Non-pigmented ciliary epithelial cell (primary cell): ENCODE measurements around the gene TANK.
"Not testable (repeated sequence)": the region's sequence is repeated elsewhere in the genome, so short reads cannot be mapped to it uniquely, and the experiment has no call there.

Experiments
- DNase-seq: peaks from one replicate; pipeline ENCODE4 v3.0.0-alpha.2; 2010; ENCODE audit warnings: low read depth

Gene TANK, protein sequence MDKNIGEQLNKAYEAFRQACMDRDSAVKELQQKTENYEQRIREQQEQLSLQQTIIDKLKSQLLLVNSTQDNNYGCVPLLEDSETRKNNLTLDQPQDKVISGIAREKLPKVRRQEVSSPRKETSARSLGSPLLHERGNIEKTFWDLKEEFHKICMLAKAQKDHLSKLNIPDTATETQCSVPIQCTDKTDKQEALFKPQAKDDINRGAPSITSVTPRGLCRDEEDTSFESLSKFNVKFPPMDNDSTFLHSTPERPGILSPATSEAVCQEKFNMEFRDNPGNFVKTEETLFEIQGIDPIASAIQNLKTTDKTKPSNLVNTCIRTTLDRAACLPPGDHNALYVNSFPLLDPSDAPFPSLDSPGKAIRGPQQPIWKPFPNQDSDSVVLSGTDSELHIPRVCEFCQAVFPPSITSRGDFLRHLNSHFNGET

DNA sequence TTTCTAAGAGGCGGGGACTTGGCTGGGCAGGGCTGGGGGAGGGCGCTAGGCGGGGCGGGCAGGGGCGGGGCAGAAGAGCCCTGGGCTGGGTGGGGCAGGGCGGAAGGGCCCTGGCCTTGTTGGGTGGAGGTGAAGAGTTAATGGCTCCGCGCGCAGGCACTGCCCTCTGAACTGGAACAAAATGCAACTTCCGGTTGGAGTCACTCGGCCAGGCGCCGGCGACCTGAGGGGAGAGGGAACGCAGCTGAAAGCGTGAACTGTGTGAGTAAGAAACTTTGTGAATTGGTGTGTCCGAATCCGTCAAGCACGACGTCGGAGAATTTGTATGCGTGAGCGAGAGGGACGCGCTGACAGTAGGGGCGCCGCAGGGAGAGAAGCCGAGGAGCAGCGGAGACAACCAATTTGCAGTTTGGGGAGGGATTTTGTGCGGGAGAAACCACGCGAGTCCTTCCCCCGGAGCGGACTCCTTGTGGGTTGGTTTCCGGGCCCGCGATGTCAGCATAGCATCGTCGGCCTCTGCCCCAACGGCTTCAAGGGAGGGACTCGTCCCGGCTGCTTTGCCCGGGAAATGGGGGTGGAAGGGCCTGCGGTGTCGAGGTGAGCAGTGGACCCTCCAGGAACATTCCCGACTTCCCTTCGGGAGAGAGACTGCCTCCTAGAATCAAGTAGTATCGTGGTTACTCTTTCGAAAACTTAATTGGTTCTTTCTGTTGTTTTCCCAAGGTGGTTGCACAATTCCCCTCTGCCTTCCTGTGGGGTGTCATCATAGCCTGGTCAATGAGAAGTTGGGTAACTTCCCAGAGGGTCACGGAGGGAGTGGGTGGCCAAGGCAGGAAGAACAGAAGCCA is at the start of gene TANK:
Gene TANK, plus strand, starts transcription at position 203 of the 848 bp plus-strand sequence. CDS start 19,235 bp downstream, outside the sequence.
- peak; percentile 94 for DNase-seq

DNA sequence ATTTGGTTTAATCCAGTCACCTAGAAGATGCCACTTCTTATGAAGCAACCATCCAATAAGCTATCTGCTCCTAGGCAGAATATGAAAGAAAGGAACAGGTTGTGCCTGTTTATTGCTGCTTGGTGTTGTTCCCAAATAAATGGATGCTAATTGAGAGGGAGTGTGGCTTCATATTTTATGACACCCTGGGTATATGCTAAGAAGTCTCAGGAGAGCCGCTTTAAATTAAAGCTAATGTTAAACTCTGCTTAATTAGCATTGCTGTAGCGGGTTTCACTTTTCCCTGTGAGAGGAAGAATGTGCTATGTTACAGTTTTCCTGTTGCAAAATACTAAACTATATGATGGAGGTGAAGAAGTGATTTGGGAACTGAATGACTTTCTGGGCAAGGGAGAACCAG is 48.7 kb upstream of the TANK start:
- no peak for DNase-seq

DNA sequence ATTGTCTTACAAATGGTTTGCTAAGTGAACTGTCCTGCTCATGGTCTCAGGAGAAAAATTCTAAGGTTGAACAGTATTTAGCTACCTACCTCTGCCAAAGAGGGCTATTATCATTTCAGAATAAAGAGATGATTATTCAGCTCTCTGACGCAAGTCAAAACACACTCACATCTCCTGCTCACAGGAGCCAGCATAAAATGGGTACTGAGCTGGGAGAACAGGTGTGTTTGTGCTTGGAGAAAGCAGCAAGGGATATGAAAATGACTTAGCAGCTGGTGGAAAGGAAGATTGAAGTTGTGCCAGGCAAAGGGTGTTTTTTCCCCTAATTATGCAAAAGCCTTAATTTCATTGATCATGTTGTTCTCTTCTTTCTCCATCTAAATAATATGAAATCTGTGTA is 47.3 kb upstream of the TANK start:
- no peak for DNase-seq

DNA sequence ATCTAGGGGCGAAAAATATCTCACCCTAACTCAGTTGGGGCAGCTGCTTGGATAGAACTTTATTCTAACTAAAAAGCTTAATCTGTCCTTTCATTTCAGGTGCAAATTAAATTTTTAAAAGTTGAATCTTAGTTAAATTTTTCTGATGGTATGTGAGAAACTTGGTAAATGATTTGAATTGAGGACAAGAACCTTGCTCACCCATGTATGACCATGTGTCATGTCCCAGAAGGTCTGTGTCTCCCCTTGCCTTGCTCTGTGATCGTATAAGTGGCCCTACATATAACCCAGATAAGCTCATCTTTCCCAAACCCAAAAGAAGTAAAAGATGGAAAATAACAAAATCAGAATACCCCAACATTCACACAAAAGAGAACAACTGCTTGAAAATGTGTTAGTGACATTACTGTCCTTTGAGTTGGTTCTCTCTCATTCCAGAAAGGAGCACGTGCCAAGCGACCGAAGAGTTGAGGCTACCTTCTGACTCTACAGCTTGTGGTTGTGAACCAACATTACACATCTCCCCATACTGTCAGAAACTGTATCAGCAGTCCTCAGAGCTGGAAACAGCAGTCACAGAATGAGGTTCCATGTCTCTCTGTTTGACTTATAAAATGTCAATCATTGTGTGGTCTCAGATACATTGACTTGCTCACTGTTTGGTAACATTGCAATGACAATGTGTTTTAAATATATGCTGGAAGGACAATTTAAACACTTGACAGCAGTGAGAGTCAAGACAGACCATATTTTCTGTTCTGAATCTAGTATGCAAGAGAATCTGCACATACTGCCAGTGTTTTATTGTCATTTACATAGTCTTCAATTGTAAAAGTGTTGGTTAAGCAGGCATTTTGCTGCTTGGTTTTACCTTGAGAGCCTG is 46.3 kb upstream of the TANK start:
- DNase-seq = no peak

DNA sequence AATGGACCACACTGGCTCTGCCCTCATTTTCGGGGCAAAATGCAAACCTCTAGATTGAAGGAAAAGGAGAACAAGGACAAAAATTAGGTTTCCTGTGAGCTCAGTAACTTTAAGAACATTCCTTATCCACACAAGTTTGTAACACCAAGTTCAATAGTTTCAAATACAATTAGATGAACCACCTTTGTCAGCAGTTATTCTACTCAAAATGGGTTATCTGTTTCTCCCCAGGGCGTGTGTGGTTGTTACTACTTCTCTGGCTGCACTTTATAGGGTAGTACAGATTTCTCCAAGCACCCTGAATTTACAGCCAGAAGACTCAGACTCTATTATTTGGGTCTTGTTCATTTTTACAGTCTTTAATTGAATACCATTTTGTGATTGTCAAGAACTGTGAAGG is 45.0 kb upstream of the TANK start:
- DNase-seq = no peak

DNA sequence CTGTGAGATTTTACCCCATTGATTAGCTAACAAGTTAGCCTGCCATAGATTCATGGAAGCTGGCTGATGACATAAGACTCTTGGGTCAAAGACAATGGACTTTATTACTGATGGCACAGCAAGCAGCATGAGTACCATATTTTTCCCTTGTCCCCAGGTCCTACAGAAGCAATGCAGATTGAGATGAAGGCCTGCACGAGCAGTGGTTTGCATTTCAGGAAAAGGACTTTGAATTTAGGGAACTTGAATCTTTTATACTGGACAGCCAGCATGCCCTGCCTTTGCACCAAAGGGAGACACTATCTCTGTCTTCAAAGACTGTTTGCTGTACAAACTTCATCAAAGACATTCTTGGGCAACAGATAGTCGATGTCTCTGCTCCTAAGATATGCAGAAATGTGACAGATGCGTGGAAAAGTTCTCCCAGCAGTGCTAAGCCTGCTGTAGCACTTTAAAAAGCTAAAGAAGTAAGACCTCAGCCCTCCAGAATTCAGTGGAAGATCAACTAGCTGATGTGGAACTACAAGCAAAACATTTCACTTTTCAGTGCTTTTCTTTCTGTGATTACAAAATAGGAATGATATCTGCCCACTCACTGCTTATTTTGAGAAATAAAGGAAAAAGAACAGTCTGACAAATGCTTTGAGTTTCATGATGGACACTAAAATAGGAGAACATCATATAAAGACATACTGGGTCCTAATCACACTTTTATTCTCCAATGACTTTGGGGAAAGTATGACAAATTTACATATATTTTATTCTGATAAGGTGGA is 44.4 kb upstream of the TANK start:
- DNase-seq = no peak

DNA sequence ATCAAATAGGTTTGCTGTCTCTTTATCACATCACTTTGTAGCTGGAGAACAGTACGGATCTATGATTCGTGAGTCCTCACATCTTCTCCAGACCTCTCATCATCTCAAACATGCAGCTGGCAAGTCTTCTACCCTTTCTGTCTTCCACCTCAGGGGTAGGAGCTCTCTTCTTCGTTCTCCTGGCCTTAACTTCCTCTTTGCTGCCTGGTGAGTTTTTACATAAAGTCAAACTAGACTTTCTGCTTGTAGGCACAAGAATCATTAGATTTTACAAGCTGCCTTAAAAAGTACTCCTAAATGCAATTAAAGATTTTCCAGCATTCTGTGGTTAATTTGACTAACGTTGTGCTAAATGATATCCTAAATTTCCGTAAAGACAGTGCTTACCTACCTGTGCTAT is 43.7 kb upstream of the TANK start:
- no peak for DNase-seq

DNA sequence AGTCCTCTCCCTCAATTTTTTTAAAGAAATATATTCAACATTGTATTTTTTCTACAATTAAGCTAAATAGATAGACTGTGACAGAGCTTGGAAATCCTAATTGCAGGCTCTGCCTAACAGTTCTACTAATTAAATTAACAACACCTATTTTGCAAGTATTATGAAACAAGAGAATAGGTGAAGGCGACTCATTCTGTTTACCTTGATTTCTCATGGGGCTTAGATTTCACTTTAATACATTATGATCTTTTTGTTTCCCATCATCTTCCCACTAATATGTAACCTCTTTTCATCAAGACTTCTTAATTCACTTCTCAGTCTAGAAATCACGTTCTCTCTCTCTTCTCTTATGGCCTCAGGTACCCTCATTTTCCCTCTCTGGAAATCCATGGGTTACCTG is 42.7 kb upstream of the TANK start:
- no peak for DNase-seq

DNA sequence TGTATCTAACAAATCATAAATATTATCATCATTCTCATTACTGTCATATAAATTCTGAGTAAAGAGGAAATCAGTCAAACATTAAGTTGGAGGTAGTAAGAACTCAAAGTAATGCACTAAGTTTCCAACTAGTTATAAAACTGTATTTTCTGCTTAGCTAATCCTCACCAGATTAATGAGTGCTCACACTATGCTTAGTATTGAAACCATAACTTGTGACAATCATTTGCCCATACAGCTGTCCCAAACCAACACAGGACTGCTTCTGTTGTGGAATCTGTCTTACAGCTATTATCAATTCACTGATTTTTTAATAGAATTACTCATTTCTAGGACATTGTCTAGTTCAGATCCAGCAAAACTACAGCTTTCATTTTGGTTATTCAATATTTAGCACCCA is 41.5 kb upstream of the TANK start:
- no peak for DNase-seq

DNA sequence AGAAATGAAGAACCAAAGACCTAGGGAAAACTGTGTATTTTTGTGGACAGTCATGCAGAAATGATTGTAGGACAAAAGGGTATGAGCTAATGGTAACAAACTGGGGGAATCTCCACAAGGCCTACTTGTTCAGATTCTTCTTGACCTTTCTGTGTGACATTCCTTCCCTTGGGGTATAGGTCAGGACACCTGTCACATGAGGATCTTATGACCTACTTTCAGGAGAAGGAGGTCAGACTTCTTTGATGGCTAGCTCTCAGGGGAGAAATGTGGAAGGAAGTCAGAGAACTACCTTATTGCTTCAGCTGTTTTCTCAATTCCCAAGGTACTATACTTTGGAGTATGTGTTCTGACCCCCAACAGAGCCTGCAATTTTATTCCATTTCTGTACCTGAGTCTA is 40.7 kb upstream of the TANK start:
- DNase-seq = no peak

DNA sequence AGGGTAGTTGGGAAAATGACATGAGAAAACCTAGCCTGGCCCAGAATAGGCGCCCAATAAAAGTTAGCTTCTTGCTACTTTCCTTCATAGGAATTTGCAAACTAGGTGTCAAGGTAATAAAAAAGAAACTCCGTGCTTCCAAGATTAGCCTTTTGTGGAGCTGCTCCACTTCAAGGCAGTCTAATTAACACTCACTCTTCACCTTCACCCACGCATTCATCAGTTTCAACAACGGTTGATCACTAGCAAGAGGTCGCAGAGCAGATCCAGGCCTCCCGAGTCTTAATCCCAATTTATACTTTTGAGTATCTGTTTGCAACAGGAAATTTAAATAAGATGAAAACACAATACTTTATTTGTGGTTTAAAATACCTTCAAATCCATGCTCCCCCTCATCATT is 39.5 kb upstream of the TANK start:
- DNase-seq = no peak

DNA sequence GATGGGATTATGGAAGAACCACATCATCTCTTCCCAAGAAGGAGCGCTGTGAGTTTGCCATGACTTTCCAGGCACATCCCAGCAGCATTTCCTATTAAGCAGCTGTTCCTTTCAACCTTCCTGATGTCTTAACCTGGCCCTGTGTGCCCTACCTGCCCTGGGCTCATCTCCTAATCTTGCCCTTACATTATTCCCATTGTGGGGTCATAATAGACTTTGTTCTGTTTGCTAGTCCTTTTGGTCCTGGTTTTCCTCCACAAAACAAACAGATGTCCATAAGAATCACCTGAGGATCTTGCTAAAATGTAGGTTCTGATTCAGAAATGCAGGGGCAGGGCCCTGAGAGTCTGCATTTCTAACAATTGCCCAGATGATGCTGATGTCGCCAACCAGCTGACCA is 38.6 kb upstream of the TANK start:
- DNase-seq = no peak

DNA sequence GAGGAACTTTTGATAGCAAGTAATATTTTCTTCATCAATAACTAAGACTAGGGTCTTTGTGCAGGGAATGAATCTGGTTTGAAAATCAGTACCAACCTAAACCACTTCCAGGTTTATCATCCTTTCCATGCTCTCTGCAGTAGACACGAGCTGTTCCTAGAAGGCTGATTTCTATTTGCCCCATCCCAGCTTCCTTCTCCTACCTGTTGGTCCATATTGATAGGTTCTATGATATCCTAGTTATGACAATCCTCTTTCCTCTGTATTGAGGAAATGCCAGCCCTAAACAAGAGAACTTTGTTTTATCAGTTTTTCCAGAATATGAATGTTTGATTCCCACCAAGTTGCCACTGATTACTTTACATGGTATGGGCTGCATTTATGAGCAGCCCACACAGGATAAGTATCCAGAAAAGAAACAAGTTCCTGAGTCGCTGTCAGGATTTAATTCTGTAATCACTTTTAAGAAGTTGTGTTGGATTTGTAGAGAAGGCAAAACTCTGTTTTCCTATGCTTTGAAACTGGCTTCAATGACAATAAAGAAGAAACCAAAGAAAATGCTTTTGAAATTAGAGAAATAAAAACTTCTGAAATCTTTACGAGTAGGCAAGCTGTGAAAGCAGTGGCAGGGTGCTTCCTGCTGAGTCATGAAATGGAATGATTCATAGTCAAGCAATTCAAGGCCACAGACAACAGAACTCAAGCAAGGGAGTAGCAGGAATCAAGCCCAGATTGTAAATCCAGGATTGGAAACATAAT is 37.3 kb upstream of the TANK start:
- DNase-seq = peak; percentile 85

DNA sequence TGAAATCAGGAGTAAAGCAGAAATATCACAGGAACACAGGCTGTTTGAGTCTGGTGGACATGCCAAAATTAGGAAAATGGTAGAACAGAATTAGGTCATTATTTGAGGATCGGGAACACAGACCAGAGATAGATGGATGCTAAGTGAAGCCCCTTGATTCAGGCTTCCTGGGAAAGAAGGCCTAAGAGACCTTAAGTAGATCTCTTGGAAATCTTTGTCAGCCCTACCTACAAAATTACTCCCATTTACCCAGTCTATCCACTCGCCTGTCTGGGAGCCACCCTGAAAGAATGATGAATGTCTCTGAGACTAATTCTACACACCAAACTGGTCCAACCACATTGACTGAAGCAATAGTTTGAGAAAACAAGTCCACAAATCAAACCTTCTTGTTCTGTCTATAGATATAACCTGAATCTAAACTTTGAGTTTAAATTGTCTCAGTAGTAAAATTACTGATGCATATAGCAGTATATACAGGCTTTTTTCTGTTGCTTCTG is 36.6 kb upstream of the TANK start:
- DNase-seq = no peak

DNA sequence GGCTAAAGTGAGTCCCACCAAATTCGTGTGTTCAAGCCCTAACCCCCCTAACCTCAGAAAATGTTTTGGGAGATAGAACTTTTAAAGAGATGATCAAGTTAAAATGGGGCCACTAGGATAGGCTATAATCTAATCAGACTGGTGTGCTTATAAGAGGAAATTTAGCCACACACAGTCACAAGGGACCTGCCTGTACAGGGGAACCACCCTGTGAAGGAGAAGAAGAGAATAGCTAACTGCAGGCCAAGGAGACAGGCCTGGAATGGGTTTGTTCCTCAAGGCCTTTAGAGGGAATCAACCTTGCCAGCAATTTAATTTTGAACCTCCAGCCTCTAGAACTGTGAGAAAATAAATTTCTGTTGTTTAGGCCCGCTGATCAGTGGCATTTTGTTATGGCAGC is 36.0 kb upstream of the TANK start:
- DNase-seq = no peak

DNA sequence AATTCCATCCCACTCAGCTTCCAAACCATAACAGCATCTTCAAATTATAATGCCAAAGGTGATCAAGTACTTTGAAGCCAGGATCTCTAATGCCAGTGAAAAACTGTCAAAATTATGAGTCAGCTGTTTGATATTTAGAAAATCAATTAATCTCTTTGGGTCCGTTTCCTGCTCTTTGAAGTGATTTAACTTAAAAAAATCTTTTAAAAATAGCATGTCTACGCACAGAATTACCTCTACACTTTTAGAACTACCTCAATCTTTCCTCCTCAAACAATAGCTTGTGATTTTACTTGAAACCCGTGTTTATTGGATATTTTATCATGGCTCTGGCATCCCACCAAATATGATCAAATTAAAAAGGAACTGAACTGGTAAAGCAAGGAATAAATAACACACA is 31.3 kb upstream of the TANK start:
- DNase-seq = no peak

DNA sequence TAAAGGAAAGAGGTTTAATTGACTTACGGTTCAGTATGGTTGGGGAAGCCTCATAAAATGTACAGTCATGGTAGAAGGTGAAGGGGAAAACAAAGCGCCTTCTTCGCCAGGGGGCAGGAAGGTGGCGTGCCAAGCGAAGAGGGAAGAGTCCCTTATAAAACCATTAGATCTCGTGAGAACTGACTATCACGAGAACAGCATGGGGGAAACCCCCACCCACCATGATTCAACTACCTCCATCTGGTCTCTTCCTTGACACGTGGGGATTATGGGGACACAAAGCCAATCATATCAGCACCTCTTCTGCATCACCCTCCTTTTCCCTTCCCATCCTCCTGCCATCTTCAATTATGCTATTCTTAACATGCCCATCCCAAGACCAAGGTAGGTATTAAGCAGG is 29.9 kb upstream of the TANK start:
- DNase-seq = no peak

DNA sequence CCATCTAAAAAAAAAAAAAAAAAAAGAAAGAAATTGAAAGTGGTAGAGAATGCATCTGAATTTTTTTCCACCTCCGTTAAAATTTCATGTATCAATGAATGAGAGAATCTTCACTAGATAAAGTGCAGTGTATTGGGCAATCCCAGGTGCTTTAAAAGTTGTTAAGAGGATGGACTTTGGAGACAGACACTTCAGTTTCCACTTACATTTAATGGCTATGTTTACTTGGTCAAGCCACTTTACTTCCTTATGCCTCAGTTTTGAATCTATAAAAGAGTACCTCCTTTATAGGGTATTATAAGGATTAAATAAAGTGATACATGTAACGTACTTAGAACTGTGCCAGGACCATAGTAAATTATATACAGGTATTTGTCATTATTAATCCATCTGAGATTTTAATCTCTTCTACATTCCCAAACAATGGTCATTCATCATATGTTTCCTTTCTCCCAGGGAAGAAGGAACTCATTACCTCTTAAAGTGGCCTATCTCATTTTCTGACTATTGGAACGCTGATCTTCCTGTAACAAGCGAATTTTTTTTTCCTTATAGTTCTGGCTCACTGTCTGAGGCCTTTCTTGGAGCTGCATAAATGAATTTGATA is 29.1 kb upstream of the TANK start:
- no peak for DNase-seq

DNA sequence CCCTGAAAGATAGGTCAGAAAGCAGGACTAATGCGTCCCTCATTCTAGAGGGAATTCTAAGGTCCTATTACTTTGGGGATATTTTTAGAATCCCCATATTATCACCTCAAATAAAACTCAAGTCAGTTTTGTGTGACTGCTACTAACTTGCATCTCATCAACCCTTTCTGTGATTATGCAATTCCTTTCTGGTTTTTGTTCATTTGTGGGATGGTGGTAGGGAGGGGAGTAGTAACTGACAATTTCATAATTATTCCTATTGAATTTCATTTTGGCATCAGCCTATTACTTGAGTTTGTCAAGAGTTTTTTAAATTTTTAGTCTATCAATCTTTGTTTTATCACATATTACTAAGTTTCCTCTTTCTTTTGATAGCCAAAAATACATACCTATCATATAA is 28.4 kb upstream of the TANK start:
- no peak for DNase-seq

DNA sequence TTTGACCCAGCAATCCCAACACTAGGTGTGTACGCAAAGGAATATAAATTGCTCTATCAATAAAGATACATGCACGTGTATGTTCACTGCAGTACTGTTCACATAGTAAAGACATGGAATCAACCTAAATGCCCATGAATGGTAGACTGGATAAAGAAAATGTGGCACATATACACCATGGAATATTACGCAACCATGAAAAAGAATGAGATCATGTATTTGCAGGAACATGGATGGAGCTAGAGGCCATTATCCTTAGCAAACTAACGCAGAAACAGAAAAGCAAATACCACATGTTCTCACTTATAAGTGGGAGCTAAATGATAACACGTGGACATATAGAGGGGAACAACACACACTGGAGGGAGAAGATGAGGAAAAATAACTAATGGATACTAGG is 27.8 kb upstream of the TANK start:
- not testable (repeated sequence) for DNase-seq
